ENCODE results near the gene THAP8.

DNA sequence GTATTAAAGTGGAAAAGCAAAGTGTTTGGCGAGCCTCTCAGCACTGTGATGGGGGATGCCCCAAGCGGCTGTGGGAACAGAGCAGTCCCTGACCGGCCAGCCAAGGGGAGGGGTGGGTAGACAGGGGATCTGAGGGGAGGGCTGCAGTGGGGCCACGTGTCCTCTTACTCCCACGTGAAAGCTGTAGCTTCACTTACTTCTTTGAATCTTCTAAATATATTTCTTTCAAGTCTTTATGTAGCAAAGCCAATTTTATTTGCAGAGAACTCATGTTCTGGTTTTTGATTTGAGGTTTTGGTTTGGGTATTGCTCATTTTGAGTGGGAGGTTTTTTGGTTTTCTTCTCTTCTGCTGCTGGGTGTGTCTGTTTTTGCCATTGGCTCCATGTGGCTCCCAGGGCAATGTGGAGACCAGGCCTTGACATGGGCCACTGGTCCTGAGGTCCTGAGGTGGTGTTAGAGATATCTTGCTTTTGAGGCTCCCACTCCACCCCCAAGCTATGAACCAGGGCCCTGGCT lies 39.1 kb upstream of the THAP8 start:
- no peak for TF ChIP-seq LEF1 (IDR thresholded peaks at IDR 0.05; ENCODE audit: borderline replicate concordance)
- TF ChIP-seq ARNT (IDR thresholded peaks at IDR 0.05) = no peak
- no peak for TF ChIP-seq SUZ12 (IDR thresholded peaks at IDR 0.05)
